T-helper 2 cell treated with Interferon-gamma antibody and Interleukin-4, amounts not matched to agents 5 μg/mL and 100 μg/mL, for 36 hours (primary cell): ENCODE measurements around the gene LGSN.
"Not testable (repeated sequence)": the region's sequence is repeated elsewhere in the genome, so short reads cannot be mapped to it uniquely, and the experiment has no call there.

Source experiments
- DNase-seq: peaks from one replicate; pipeline ENCODE4 v3.0.0; 2021; ENCODE audit warnings: low spot score
- H3K27ac Mint-ChIP-seq: one replicate; pipeline ENCODE4 v1.8.0; 2021; ENCODE audit warnings: mild to moderate bottlenecking, mixed read lengths
- H3K27me3 Mint-ChIP-seq: one replicate; pipeline ENCODE4 v1.8.0; 2021; ENCODE audit warnings: low read depth, mixed read lengths
- H3K36me3 Mint-ChIP-seq: one replicate; pipeline ENCODE4 v1.8.0; 2021; ENCODE audit warnings: low read depth, mixed read lengths
- H3K4me1 Mint-ChIP-seq: one replicate; pipeline ENCODE4 v1.8.0; 2021; ENCODE audit warnings: low read depth, mixed read lengths
- H3K4me3 Mint-ChIP-seq: one replicate; pipeline ENCODE4 v1.8.0; 2022; ENCODE audit warnings: mild to moderate bottlenecking, moderate library complexity, mixed read lengths
- H3K9me3 Mint-ChIP-seq: one replicate; pipeline ENCODE4 v1.8.0; 2021; ENCODE audit warnings: mixed read lengths

LGSN gene

GRCh38 chr6:63319939-63320338 lies at the start of gene LGSN:
Gene LGSN, minus strand, starts transcription at chr6:63319983. Its CDS starts 40 bp downstream, at chr6:63319943.
- Mint-ChIP-seq H3K9me3 (no peaks in the 10 kb centered on the region), H3K4me1 (no peaks in the 10 kb centered on the region), H3K27ac (no peak within 1 kb of the TSS), H3K27me3 (no peaks in the 10 kb centered on the region), H3K4me3 (no peak within 1 kb of the TSS), H3K36me3 (no peaks in the 10 kb centered on the region)
- DNase-seq, result no peak

- H3K27ac Mint-ChIP-seq, result no peak overlapping the region
- no peaks in the 10 kb centered on the region for H3K36me3 Mint-ChIP-seq
- H3K9me3 Mint-ChIP-seq, result peaks cover 10% of the 10 kb centered on the region
- no peak for DNase-seq
- peaks cover 6% of the 10 kb centered on the region for H3K27me3 Mint-ChIP-seq
- no peaks in the 10 kb centered on the region for H3K4me1 Mint-ChIP-seq
- no peak overlapping the region for H3K4me3 Mint-ChIP-seq
Measured at GRCh38 chr6:63368347-63368746, 48.6 kb upstream of the LGSN start.

- not testable (repeated sequence) for H3K4me1 Mint-ChIP-seq, H3K27ac Mint-ChIP-seq, H3K9me3 Mint-ChIP-seq, H3K27me3 Mint-ChIP-seq, H3K36me3 Mint-ChIP-seq, H3K4me3 Mint-ChIP-seq, DNase-seq
Measured at GRCh38 chr6:63362500-63363120, 42.8 kb upstream of the LGSN start.

- not testable (repeated sequence) for H3K27me3 Mint-ChIP-seq
Measured at GRCh38 chr6:63357384-63357783, 37.6 kb upstream of the LGSN start.

GRCh38 chr6:63355632-63356031 lies 35.8 kb upstream of the LGSN start:
- Mint-ChIP-seq H3K27me3 (peaks cover 7% of the 10 kb centered on the region), H3K36me3 (no peaks in the 10 kb centered on the region), H3K4me1 (peaks cover 14% of the 10 kb centered on the region), H3K9me3 (no peaks in the 10 kb centered on the region), H3K4me3 (no peak overlapping the region), H3K27ac (no peak overlapping the region)
- no peak for DNase-seq

More at GRCh38 chr6:63357384-63357783, 37.6 kb upstream of the LGSN start:
- not testable (repeated sequence) for DNase-seq, H3K4me3 Mint-ChIP-seq, H3K9me3 Mint-ChIP-seq, H3K27ac Mint-ChIP-seq, H3K36me3 Mint-ChIP-seq, H3K4me1 Mint-ChIP-seq

- Mint-ChIP-seq H3K27ac (no peak overlapping the region), H3K4me1 (peaks cover 14% of the 10 kb centered on the region), H3K9me3 (no peaks in the 10 kb centered on the region), H3K4me3 (no peak overlapping the region), H3K27me3 (peaks cover 7% of the 10 kb centered on the region), H3K36me3 (no peaks in the 10 kb centered on the region)
- no peak for DNase-seq
Measured at GRCh38 chr6:63353286-63353630, 33.5 kb upstream of the LGSN start.

- Mint-ChIP-seq H3K4me1 (peaks cover 14% of the 10 kb centered on the region), H3K27me3 (peaks cover 7% of the 10 kb centered on the region), H3K36me3 (no peaks in the 10 kb centered on the region), H3K4me3 (peak overlapping the region; percentile 62), H3K9me3 (no peaks in the 10 kb centered on the region), H3K27ac (peak overlapping the region; percentile 60)
- DNase-seq, result peak; percentile 8
Measured at GRCh38 chr6:63352544-63353285, 32.9 kb upstream of the LGSN start.

- Mint-ChIP-seq H3K36me3 (no peaks in the 10 kb centered on the region), H3K27me3 (peaks cover 7% of the 10 kb centered on the region), H3K27ac (no peak overlapping the region), H3K4me3 (peak overlapping the region; percentile 62), H3K9me3 (no peaks in the 10 kb centered on the region), H3K4me1 (peaks cover 14% of the 10 kb centered on the region)
- DNase-seq, result no peak
Measured at GRCh38 chr6:63352069-63352543, 32.3 kb upstream of the LGSN start.

GRCh38 chr6:63349401-63349800 lies 29.6 kb upstream of the LGSN start:
- H3K36me3 Mint-ChIP-seq, result no peaks in the 10 kb centered on the region
- peaks cover 7% of the 10 kb centered on the region for H3K27me3 Mint-ChIP-seq
- DNase-seq, result no peak
- H3K4me3 Mint-ChIP-seq, result no peak overlapping the region
- no peaks in the 10 kb centered on the region for H3K9me3 Mint-ChIP-seq
- no peak overlapping the region for H3K27ac Mint-ChIP-seq
- H3K4me1 Mint-ChIP-seq, result peaks cover 14% of the 10 kb centered on the region

GRCh38 chr6:63348836-63349235 lies 29.1 kb upstream of the LGSN start:
- Mint-ChIP-seq H3K4me3 (no peak overlapping the region), H3K9me3 (no peaks in the 10 kb centered on the region), H3K4me1 (peaks cover 14% of the 10 kb centered on the region), H3K36me3 (no peaks in the 10 kb centered on the region), H3K27me3 (peaks cover 7% of the 10 kb centered on the region), H3K27ac (no peak overlapping the region)
- DNase-seq, result no peak

- Mint-ChIP-seq H3K27ac (no peak overlapping the region), H3K4me1 (peaks cover 8% of the 10 kb centered on the region), H3K36me3 (no peaks in the 10 kb centered on the region), H3K27me3 (peaks cover 7% of the 10 kb centered on the region), H3K4me3 (no peak overlapping the region), H3K9me3 (no peaks in the 10 kb centered on the region)
- no peak for DNase-seq
Measured at GRCh38 chr6:63347599-63347998, 27.8 kb upstream of the LGSN start.

GRCh38 chr6:63346217-63346835 lies 26.5 kb upstream of the LGSN start:
- no peaks in the 10 kb centered on the region for H3K9me3 Mint-ChIP-seq
- no peak for DNase-seq
- no peak overlapping the region for H3K4me3 Mint-ChIP-seq
- peaks cover 3% of the 10 kb centered on the region for H3K27me3 Mint-ChIP-seq
- H3K36me3 Mint-ChIP-seq, result no peaks in the 10 kb centered on the region
- no peak overlapping the region for H3K27ac Mint-ChIP-seq
- H3K4me1 Mint-ChIP-seq, result no peaks in the 10 kb centered on the region

- no peak overlapping the region for H3K4me3 Mint-ChIP-seq
- peaks cover 7% of the 10 kb centered on the region for H3K9me3 Mint-ChIP-seq
- H3K27me3 Mint-ChIP-seq, result no peaks in the 10 kb centered on the region
- no peaks in the 10 kb centered on the region for H3K36me3 Mint-ChIP-seq
- no peak overlapping the region for H3K27ac Mint-ChIP-seq
- no peak for DNase-seq
- no peaks in the 10 kb centered on the region for H3K4me1 Mint-ChIP-seq
Measured at GRCh38 chr6:63340351-63340750, 20.6 kb upstream of the LGSN start.

GRCh38 chr6:63334652-63335051 lies 14.9 kb upstream of the LGSN start:
- H3K4me3 Mint-ChIP-seq, H3K27ac Mint-ChIP-seq, H3K9me3 Mint-ChIP-seq, H3K4me1 Mint-ChIP-seq, H3K27me3 Mint-ChIP-seq, H3K36me3 Mint-ChIP-seq, DNase-seq: not testable (repeated sequence)
